ENCODE results near the gene GALNT6.

GALNT6 gene, protein sequence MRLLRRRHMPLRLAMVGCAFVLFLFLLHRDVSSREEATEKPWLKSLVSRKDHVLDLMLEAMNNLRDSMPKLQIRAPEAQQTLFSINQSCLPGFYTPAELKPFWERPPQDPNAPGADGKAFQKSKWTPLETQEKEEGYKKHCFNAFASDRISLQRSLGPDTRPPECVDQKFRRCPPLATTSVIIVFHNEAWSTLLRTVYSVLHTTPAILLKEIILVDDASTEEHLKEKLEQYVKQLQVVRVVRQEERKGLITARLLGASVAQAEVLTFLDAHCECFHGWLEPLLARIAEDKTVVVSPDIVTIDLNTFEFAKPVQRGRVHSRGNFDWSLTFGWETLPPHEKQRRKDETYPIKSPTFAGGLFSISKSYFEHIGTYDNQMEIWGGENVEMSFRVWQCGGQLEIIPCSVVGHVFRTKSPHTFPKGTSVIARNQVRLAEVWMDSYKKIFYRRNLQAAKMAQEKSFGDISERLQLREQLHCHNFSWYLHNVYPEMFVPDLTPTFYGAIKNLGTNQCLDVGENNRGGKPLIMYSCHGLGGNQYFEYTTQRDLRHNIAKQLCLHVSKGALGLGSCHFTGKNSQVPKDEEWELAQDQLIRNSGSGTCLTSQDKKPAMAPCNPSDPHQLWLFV

DNA sequence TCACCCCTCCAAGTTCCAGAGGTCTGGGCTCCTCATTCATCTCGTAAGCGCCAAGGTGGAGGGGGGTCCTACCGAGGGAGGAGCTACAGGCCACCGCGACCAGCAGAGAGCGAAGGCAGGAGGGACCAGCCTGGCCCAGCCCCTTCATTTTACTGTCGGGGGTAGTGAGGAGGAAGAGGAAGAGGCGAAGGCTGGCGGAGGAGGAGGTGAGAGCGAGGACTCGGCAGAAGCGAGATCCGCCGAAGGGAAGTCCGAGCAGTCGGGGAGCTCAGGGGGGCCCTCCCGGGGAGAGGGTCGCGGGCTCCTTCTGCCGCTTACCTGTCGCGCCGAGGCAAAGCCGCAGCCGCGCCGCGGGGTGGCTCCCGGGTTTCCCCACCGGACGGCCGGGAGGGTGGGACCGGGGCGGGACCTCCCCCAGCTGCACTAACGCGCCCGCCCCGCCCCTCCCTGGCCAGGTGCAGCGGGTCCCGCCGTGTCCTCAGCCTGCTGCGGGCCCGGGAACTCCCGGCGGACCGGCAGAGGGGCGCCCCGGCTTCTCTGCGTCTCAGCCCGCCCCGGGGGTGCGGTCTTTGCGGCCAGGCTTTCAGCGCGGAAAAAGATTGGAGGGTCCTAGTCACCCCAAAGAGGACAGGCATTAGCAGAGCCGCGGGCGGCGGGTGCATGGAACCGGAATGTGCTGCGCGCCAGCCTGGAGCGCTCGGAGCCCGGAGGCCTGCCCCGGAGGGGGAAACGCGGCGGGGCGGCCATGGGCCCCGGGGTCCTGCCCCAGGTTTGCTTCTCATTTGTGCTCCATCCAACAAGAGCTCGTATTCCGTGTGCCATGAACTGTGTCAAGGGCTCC is at the start of gene GALNT6:
TSS of gene GALNT6 (minus strand) at position 124 of the 841 bp plus-strand sequence. CDS start 11,625 bp downstream, outside the sequence.
- DNase-seq, result peak; percentile 72

DNA sequence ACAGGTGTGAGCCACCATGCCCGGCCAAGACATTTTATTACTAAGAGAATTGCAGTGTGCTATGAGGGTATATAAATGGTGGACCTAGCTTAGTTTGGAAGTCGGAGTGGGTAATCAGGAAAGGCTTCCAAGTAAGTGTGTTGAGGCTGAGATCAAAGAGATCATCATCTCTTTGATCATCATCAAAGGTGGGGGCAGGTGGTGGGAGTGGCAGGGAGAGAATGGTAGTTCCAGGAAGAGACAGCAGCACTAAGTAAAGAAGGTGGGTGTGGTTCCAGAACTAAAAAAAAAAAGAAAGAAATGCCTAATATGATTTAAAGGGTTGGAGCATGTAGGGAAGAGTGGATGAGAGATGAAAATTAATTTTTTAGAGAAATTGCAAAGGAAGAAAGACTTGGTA is 48.1 kb upstream of the GALNT6 start:
- no peak for DNase-seq

DNA sequence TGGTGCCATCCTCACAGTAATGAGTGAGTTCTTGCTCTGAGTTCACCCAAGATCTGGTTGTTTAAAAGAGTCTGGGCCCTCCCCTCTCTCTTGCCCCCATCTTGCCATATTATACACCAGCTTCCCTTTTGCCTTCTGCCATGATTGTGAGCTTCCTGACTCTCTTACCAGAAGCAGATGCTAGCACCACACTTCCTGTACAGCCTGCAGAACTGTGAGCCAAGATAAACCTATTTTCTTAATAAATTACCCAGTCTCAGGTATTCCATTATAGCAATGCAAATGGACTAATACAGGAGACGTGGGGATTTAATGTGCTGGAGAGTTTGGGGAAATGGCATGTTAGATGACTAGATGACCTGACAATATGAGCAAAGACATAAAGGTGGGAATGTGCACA is 46.2 kb upstream of the GALNT6 start:
- no peak for DNase-seq

DNA sequence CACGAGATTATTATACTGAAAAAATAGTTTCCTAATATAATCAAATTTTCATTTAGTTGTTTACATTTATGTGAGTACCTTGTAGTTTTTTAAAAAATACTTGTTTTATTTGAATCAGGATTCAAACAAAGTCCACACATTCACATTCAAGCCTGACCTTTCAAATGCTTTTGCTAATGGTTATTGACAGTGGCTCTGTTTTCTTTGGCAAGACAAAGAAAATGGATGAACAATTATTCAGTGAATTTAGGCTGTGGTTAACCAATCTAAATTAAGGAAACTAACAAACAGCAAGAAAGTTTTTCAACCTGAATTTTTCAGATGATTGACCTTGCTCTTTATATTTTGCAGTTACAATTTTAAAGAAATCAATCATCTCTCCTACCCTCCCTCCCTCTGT is 43.1 kb upstream of the GALNT6 start:
- DNase-seq, result no peak

DNA sequence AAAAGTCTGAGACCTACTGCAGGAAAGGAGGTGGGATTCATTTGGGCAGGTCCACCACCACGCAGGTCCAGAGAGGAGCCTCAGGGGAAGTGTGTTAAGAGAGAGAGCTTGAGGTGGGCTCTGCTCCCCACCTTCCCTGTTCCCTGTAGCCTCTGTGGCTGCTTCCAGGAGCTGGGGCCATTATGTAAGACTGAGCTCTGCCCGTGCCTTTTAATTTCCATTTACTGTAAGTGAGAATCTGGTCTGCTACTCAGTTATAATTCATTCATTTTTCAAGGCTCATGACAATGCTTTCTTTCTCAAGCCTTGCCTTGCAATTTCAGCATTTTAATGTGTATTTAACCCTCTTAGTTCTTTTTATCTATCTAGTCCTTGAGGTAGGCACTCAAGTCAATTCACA is 41.7 kb upstream of the GALNT6 start:
- no peak for DNase-seq

DNA sequence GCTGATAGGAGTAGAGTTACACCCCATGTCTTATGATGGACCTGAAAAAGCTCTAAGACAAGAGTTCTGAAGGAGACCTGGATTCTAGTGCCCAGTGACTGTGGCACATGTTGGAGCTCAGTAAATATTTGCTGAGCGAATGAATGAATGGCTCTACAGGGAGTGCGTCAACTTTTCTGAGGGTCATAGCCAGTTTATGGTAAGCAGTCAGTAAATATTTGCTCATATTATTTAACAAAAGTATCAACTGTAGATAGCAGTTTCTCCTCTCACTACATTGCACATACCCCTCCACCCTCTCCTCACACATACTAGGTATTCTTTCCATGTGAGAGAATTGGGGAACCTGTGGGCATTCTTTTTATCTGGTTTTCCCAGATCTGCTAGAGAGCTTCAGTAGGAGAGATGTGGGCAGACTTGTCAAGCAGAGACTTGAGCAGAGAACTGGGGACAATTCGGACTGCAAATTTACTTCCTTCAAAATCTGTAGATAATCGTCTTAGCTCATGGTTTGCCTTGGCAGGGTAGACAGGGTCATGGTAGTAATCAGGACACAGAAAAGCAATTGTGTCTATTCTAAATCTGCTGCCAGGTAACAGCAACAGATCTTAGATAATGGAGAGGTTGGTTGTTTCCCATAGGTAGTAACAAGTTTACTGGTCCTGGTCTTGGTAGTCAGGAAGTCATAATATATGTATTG is 39.1 kb upstream of the GALNT6 start:
- DNase-seq, result no peak

DNA sequence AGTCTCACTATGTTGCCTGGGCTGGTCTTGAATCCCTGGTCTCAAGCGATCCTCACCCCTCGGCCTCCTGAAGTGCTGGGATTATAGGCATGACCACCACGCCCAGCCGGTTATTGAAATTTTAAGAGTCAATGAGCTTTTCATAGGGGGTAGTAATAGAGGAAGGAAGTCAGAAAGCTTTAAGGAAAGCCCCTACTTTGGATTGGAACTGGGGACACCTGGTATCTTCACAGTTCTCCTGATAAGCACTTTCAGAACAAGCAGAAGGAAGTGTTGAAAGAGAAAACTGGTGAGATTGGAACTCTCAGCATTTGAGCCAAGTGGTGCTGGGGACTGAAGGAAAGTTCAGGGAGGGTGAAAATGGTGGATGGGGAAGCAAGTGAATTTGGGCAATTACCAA is 38.5 kb upstream of the GALNT6 start:
- DNase-seq, result no peak

DNA sequence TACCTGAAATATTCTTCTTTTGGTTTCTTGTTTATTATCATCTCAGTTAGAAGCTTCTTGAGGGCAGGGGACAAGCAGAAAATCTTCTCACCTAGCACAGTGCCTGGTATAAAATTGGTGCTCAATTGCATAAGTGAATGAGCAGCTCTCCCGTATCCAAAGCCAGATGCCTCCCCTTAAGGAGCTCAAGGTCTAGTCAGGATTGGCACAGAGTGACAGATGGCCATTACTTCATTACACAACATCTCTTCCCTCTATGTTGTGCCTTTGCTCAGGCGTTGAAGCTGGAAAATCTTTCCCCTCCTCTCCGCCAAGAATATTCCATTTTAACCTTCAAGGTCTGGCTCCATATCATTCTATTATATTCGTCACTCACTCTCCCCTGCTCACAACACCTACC is 37.0 kb upstream of the GALNT6 start:
- DNase-seq, result no peak

DNA sequence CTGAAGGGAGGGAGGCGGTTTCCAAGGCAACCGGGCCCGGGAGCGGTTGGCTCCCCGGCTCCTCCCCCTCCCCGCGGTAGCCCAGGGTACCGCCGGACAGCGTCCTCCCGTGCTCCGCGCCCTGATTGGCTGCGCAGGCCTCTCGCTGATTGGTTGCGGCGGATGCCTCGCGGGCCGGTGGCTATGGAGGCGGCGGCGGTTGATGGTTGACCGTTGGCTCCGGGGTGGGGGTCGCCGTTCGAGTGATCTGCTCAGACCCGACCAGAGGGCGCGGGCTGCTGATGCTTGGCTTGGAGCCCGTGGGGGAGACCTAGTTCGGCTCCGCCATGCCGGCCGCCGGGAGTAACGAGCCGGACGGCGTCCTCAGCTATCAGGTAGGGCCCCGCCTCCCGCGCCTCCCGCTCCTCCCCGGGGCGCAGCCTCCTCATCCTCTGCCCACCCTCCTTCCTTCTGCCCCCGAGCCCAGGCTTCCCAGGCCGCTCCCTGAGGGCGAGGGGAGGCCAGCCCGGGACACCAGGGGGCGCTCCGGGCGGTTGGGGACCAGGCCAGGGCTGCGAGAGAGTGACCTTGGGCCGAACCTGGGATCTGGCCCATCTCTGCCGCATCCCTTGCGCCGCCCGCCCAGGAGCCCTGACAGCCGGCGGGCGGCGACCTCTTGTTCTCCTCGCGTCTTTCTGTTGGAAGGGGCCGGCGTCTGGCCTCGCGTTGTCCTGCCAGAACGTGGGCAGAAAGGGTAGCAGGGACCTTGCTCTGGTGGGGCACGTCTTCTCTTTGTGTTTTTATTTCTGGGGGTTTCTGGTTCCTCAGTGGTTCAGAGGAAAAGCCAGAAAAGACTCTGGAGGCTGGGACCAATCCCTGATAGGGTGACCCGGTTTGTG is 33.7 kb upstream of the GALNT6 start, which contains the start of gene SLC4A8:
TSS of gene SLC4A8 (plus strand) at position 170 of the 878 bp plus-strand sequence. CDS start at position 327, 157 bp downstream.
- peak; percentile 95 for DNase-seq

DNA sequence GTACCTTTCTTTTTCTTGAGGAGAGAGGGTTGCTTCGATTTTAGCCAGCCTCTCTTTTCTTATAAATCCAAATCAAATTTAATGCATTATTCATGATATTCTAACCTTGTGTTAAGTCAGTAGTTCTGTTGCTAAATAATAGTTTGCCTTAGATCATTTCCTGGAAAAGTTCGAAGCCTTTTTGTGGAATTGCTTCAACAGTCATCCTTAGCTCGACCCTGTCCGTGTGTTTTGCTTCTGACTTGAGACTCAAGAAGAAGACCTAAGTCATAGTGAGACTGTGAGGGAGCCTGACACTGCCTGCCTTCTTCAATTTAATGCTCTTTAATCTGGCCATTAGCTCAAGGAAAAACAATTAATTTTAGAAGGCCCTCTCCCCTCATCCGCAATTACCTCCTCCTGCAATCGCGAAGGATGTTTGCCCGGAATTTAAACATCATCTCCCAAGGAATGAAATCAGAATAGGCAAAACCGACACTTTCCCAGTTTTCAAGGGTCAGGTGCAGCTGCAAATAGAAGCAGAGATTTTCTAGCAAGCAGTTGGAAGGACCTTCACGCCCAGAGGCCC is 33.0 kb upstream of the GALNT6 start:
- no peak for DNase-seq

DNA sequence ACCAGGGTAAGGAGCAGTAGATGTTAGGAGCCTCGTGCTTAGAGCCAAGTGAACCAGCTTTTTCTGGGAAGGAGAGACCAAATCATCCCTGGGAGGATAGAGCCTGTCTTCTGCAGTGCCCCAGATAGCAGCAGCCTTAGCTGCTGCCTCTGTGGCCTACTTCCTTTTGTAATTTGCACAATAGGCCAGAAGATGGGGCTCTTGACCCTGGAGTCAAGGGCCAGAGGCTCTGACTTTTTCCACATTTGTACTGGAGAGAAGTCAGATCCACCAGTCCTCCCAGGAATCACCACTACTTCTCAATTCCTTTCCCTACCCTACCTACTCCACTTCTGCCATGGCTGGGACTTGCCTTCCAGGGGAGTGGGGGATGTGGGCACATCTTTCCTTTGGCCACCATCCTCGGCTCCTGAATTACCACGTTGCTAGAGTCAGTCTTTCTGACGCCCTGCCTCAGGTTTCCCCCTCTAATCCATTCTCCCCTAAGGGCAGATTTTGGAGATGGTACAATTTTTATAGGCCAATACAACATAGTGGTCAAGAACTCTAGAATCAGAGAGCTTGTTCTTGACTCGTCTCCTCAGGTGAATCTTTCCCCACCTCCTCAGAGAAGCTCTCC is 30.2 kb upstream of the GALNT6 start:
- no peak for DNase-seq

DNA sequence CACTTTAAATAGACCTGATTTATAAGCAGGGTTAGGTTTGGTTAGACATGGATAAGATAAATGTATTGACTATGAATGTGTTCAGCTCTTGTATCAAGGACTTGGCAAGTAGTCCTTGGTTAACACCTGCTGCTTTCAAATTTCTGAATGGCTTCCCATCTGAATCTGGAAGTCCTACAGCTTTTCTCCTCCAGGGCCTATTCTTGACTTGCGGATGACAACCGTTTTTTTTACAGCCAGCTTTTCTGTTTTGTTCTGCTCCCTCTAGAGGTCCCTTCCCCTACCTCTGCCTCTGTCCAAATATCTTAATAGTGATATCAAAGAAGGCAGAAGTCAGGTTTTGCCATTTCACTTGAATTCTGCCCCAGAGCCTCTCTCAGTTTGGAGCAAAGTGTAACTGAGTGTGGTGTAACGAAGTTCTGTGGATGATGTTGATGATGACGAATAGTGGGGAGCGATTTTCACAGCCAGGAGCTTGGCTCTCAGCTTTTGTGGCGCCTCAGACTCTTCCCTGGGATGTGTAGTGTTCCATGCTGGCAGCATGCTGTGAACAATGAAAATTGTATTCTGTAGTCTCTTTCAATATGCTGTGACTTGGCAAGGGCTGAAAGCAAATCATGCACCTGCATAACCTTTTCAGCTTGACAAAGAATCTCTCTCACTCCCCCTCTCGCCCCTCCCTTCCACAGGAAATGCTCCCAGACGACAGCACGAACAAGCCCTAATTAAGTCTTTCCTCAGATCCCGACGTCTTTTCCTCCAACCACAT is 28.4 kb upstream of the GALNT6 start:
- DNase-seq, result no peak

DNA sequence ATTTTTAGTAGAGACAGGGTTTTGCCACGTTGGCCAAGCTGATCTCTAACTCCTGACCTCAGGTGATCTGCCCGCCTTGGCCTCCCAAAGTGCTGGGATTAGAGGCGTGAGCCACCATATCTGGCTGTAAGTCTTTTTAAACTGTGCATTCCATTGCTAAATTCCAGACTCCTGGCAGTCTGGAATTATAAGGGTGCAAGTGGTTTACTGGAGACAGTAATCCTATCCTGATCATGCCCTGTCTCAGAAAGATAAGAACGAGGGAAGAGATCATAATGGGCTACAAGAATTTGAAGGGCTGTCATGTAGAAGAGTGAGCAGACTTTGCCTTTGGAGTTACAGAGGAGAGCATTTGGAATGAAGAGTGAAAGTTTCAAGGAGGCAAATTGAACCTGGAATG is 26.6 kb upstream of the GALNT6 start:
- DNase-seq, result no peak

DNA sequence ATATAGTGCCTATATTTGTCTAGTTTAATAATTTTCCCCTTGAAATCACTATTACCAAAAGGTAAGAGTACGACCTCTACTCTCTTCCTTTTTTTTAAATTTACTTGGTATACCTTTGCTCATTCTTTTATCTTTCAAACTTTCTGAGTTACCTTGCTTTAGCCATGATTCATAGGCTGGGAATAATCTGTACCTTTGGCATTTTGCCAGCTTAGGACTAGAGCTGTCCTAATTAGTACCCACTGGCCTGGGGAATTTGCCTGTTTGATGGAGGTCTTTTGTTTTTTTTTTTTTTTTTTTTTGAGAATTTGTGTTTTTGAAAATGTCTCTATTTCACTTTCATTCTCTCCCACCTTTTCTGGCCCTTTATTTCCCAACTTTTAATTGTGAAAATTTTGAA is 24.7 kb upstream of the GALNT6 start:
- no peak for DNase-seq

DNA sequence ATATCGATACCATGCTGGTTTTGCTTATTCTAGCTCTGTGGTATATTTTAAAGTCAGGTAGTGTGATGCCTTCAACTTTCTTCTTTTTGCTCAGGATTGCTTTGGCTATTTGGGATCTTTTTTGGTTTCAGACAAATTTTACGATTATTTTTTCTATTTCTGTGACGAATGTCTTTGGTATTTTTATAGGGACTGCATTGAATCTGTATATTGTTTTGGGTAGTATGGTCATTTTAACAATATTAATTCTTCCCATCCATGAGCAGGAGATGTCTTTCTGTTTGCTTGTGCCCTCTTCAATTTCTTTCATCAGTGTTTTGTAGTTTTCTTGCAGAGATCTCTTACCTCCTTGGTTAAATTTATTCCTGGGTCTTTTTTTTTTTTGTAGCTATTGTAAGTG is 22.6 kb upstream of the GALNT6 start:
- no peak for DNase-seq

DNA sequence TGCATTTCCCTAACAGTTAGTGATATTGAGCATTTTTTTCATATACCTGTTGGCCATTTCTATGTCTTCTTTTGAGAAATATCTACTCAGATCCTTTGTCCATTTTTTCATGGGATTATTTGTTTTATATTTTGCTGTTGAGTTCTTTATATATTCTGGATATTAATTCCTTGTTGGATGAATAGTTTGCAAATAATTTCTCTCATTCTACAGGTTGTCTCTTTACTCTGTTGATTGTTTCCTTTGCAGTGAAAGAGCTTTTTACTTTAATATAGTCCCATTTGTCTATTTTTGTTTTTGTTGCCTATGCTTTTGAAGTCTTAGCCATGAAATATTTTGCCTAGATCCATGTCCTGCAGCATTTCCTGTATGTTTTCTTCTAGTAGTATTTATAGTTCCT is 21.9 kb upstream of the GALNT6 start:
- DNase-seq, result no peak

DNA sequence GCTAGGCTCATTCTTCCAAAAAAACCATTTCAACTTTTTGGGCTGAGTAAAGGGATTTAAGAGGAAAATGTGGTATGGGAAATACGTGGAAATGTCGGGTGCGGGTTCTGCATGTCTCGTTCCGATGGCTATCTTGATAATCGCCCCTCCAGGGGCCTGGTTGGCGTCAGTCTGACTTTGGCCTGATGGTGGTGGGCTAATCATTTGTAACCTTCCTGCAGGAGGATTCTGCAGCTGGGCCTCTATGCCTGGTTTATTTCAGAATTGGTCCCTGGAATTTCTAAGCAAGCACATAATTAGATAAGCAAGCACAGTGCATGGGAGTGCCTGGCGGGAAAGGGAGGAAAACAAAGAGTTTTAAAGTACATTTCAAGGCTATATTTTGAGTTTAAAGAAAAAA is 18.6 kb upstream of the GALNT6 start:
- DNase-seq, result no peak

DNA sequence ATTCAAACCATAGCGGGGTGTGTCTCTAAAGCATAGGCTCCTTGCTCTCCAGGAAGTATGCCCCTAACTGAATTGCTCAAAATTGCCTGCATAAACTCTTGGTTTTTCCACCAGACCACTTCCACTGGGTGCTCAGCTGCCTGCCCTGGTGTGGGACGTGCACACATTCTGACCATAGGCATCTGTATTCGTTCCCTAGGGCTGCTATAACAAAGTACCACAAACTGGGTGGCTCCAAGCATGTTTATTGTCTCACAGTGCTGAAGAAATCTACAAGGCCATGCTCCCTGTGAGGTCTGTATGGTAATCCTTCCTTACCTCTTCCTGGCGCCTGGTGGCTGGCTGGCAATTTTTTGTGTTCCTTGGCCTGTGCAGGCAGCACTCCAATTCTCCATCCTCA is 16.4 kb upstream of the GALNT6 start:
- no peak for DNase-seq

DNA sequence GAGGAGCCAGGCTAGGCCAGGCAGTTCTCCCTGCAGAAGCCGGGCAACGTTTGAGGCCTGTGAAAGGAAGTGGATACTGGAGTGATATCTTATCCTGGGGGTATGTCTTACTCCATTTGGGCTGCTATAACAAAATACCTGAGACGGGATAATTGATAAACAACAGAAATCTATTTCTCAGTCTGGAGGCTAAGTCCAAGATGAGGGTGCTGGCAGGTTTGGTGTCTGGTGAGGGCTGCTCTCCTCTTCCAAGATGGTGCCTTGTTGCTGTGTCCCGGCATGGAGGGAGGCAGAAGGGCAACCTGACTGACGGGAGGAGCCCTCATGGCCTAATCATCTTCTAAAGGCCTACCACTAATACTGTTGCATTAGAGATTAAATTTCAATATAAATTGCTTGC is 15.7 kb upstream of the GALNT6 start:
- no peak for DNase-seq

DNA sequence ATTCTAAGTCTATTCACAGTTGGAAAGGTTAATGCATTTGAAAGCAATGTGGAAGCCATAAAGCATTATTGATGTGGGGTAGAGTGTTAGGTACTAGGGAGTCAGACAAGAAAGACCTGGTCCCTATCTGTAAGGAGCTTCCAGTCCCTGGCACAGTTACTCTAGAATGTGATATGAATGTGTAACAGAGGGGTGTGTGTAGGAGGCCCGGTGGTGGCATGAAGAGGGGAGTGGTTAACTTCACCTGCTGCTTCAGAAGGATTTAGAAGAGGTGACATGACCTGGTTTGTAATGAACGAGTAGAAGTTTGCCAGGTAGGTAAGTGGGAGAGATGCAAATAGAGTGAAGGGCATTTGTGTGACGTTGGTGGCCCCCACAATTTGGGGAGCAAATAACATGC is 15.1 kb upstream of the GALNT6 start:
- DNase-seq, result no peak

Measured in 8988T (cell line).